Lower leg skin (tissue), 4 donors: Measurements from ENCODE around the gene RNF19B. TPM values are rescaled to one million over a fixed set of nuclear protein-coding genes. Genes with fewer than 3 reads are reported as not detected.

Experiments used
- DNase-seq, 2 donors: peaks; one replicate each; pipeline ENCODE4 v3.0.0-alpha.2; 2019; ENCODE audit warnings: low spot score in 2 of 2
- H3K4me3 ChIP-seq: fragments of 200-600 bp; sonication (generic); 2 replicates; pipeline ENCODE4 v1.5.1; 2017; ENCODE audit warnings: mild to moderate bottlenecking, low read depth; ENCODE audit not compliant: poor library complexity, severe bottlenecking
- POLR2A ChIP-seq, 2 donors: fragments of 450-650 bp; IDR thresholded peaks; one replicate each; pipeline ENCODE4 v1.6.1; 2016 to 2017; ENCODE audit warnings: antibody characterized with exemption in 2 of 2, mild to moderate bottlenecking in 1 of 2, moderate library complexity in 1 of 2
- WGBS, 2 donors: methylation state at CpG; one replicate each; pipeline ENCODE4 v1.1.5; 2018; 5-methylcytosine and 5-hydroxymethylcytosine counted together
- intact Hi-C: fragments of 100-400 bp; cut with DNase I; formaldehyde crosslinking; loops from one replicate; pipeline ENCODE4 v1.15.0; 2023; ENCODE audit warnings: low total_unique reads
- total RNA-seq, 4 donors: library from RNA; depleted of rRNA; stranded (reverse); fragments of >200 nt; gene quantifications; one replicate each; pipeline ENCODE4 v1.1.0, GENCODE V29; 2016
- TF ChIP-seq, protein P1 (sequence below), 3 donors: fragments of 450-650 bp; IDR thresholded peaks; one replicate each; pipeline ENCODE4 v1.5.1; 2016; ENCODE audit warnings: antibody characterized with exemption in 3 of 3, mild to moderate bottlenecking in 3 of 3, moderate library complexity in 2 of 3

RNF19B gene
- total RNA-seq, 4 donors from 2014 or later, result 29.5 to 42.6 (median 37.5) TPM

DNA sequence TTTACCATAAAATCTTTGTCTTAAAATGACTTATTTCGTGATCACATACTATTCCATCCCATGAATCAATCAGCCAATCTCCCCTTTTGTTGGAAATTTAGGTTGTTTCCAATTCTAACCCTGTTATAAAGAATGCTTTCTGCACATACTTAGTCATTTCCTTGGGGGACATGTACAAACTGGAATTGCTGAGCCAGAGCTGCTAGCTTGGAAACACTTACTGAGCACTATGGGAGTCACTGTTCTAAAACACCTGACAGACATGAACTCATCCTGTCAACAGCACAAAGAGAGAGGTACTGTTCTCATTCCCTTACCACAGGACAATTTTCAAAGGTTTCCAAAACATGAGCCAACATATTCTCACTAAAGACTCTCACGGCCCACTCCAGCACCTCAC lies 40.0 kb upstream of the RNF19B start:
- no peak for DNase-seq
- TF ChIP-seq, protein P1, sequence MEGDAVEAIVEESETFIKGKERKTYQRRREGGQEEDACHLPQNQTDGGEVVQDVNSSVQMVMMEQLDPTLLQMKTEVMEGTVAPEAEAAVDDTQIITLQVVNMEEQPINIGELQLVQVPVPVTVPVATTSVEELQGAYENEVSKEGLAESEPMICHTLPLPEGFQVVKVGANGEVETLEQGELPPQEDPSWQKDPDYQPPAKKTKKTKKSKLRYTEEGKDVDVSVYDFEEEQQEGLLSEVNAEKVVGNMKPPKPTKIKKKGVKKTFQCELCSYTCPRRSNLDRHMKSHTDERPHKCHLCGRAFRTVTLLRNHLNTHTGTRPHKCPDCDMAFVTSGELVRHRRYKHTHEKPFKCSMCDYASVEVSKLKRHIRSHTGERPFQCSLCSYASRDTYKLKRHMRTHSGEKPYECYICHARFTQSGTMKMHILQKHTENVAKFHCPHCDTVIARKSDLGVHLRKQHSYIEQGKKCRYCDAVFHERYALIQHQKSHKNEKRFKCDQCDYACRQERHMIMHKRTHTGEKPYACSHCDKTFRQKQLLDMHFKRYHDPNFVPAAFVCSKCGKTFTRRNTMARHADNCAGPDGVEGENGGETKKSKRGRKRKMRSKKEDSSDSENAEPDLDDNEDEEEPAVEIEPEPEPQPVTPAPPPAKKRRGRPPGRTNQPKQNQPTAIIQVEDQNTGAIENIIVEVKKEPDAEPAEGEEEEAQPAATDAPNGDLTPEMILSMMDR (IDR thresholded peaks at IDR 0.05), result no peak
- TF ChIP-seq POLR2A (IDR thresholded peaks at IDR 0.05), result no peak
- 41 to 47% methylated on average over 2 of the region's 2 CpGs for WGBS, 2 donors
- intact Hi-C loops, result no loop called here
- no peak overlapping the region for H3K4me3 ChIP-seq

DNA sequence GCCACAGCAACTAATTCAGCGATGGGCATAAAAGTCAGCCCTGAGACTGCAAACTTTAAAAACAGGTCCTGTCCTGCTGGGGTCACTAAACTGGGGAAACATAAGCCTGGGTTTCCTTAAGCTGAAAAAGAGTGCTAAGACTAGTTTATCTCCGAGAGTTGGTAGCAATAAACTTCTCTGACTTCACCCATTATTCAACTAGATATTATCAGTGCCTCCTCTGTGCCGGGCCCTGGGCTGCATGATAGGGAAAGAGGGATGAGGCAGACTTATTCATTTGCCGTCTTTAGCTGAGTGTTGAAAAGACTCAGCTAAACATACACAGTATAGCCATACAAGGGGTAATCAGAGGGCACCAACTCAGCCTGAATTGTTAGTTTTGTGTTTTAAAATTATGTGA lies 39.0 kb upstream of the RNF19B start:
- H3K4me3 ChIP-seq, result no peak overlapping the region
- 57 to 72% methylated on average over 4 of the region's 4 CpGs for WGBS, 2 donors
- DNase-seq, result no peak
- TF ChIP-seq, protein P1 (IDR thresholded peaks at IDR 0.05), result no peak
- TF ChIP-seq POLR2A (IDR thresholded peaks at IDR 0.05), result no peak
- intact Hi-C loops, result no loop called here

DNA sequence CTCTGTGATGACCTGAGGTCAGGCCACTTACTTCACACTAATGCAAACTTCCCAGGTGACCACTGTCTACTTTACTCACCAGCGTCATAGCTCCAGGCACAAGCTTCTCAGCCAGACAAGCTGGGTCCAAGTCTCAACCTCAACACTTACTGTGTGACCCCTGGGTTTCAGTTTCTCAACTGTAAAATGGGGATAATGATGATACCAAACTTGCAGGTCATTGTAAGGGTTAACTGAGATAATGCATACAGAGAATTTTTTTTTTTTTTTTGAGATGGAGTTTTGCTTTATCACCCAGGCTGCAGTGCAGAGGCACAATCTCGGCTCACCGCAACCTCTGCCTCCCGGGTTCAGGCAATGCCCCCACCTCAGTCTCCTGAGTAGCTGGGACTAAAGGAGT lies 37.4 kb upstream of the RNF19B start:
- WGBS, 2 donors, result 96 to 97% methylated on average over 4 of the region's 4 CpGs
- TF ChIP-seq POLR2A (IDR thresholded peaks at IDR 0.05), result no peak
- TF ChIP-seq, protein P1 (IDR thresholded peaks at IDR 0.05), result no peak
- H3K4me3 ChIP-seq, result no peak overlapping the region
- no peak for DNase-seq
- intact Hi-C loops, result no loop called here

DNA sequence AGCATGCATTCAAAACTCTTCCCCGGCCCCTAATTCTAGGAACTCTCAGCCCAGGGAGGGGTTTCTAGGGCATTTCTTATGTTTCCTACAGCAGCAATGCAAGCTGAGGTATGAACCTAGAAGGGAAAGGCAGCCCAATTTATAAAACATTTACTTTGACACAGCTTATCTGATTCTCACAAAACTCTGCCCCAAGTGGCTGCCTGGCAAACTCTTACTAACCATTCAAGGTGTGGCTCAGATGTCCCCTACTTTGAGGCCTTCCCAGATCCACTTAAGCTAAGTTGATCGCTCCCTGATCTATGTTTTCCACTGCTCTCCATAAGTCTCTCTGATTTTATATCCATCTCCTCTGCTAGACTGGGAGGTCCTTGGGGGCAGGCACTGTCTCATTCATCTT lies 36.7 kb upstream of the RNF19B start:
- DNase-seq, result no peak
- intact Hi-C loops, result no loop called here
- 86 to 87% methylated on average over 2 of the region's 2 CpGs for WGBS, 2 donors
- TF ChIP-seq POLR2A (IDR thresholded peaks at IDR 0.05), result no peak
- TF ChIP-seq, protein P1 (IDR thresholded peaks at IDR 0.05), result no peak
- H3K4me3 ChIP-seq, result no peak overlapping the region

DNA sequence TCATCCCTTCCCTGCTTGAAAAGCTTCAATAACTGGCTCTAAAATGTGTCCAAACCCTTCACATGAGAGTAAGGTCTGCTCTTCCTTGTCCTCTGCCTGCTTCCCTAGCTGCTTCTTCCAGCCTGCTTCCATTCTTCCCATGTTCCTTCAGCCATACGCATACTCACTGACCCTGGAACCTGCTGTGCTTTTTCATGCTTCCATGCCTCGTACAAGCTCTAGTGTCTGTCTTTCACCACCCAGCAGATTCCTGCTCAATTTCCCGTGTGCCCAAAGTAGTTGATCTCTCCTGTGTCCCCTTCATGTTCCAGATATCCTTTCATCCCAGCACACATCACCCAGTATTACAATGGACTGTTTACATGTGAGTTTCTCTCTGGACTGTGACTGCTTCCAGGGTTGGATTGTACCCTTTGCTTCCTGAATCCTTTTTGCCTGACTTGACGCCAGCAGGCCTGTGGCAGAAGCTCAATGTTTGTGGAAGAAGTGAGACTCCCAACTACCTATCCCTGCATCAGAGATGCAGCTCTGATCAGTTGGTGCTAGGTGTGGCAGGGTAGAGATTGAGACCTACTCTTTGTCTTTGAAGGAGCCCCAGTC lies 35.9 kb upstream of the RNF19B start:
- no peak for DNase-seq
- H3K4me3 ChIP-seq, result no peak overlapping the region
- intact Hi-C loops, result no loop called here
- TF ChIP-seq, protein P1 (IDR thresholded peaks at IDR 0.05), result no peak
- no peak for TF ChIP-seq POLR2A (IDR thresholded peaks at IDR 0.05)
- 82 to 83% methylated on average over 4 of the region's 4 CpGs for WGBS, 2 donors

DNA sequence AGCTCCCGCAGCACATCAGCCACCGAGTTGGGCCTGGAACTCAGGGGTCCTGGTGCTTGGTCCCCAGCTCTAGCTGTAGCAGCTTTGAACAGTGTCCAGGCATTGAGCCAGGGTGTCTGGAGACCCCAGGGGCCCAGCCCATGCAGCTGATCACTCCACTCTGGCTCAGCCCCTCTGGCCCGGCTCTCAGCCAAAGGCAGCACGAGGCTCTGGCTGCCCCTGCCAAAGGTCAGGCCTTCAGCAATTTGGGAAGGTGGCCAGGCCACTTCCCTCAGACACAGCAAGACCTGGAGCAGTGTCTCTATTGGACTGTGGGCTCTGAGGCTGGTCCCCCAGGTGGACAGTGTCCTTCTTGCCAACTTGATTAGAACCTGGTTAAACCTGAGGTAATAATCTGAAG lies 34.4 kb upstream of the RNF19B start:
- WGBS, 2 donors, result 76% methylated on average over 4 of the region's 4 CpGs; no CpG with 5 or more reads in 1 of the 2 donors
- no peak overlapping the region for H3K4me3 ChIP-seq
- TF ChIP-seq POLR2A (IDR thresholded peaks at IDR 0.05), result no peak
- TF ChIP-seq, protein P1 (IDR thresholded peaks at IDR 0.05), result no peak
- intact Hi-C loops, result no loop called here
- DNase-seq, result no peak
